K562 (cell line): ENCODE results near the gene CERS5. TPM values are rescaled to one million over a fixed set of nuclear protein-coding genes. Genes with fewer than 3 reads are reported as not detected.
A peak's percentile ranks its signal among the peaks of the same experiment; 100 is the strongest.

Source experiments
- COPS2 ChIP-seq: fragments of 450-650 bp; conservative IDR thresholded peaks from 2 replicates; pipeline ENCODE4 v1.6.1; 2016; ENCODE audit warnings: mild to moderate bottlenecking, moderate library complexity
- CTBP1 ChIP-seq: fragments of 450-650 bp; IDR thresholded peaks from 2 replicates; pipeline ENCODE4 v1.6.1; 2016; ENCODE audit warnings: borderline replicate concordance
- DACH1 ChIP-seq: fragments of 450-650 bp; IDR thresholded peaks from 2 replicates; pipeline ENCODE4 v1.6.1; 2018; ENCODE audit not compliant: partially characterized antibody
- DNMT1 ChIP-seq: fragments of 450-650 bp; IDR thresholded peaks from 2 replicates; pipeline ENCODE4 v1.6.1; 2016; ENCODE audit warnings: antibody characterized with exemption, mild to moderate bottlenecking
- KAT7 ChIP-seq: sonication (generic); formaldehyde crosslinking; IDR thresholded peaks from 2 replicates; pipeline ENCODE4 v1.8.0; 2022; ENCODE audit warnings: missing genetic modification reagents, mild to moderate bottlenecking, borderline replicate concordance
- MAX ChIP-seq: sonication (generic); formaldehyde crosslinking; IDR thresholded peaks from 2 replicates; pipeline ENCODE4 v1.9.0; 2022; ENCODE audit warnings: mild to moderate bottlenecking, missing genetic modification reagents
- MEIS2 ChIP-seq: fragments of 450-650 bp; IDR thresholded peaks from 2 replicates; pipeline ENCODE4 v1.6.1; 2014; ENCODE audit warnings: mild to moderate bottlenecking; ENCODE audit not compliant: partially characterized antibody
- NCOR1 ChIP-seq: fragments of 450-650 bp; IDR thresholded peaks from 2 replicates; pipeline ENCODE4 v1.6.1; 2016; ENCODE audit warnings: mild to moderate bottlenecking, moderate library complexity
- NRF1 ChIP-seq, 2 experiments: fragments of 450-650 bp; IDR thresholded peaks in 1 of 2; conservative IDR thresholded peaks in 1 of 2; 2 replicates each; pipeline ENCODE4 v1.6.1; 2014; ENCODE audit warnings: mild to moderate bottlenecking in 2 of 2
- PTRF ChIP-seq: fragments of 450-650 bp; IDR thresholded peaks from 2 replicates; pipeline ENCODE4 v1.6.1; 2016; ENCODE audit warnings: mild to moderate bottlenecking, missing genetic modification characterization, missing compliant biosample characterization
- RFX7 ChIP-seq: fragments of 250-450 bp; sonication (Bioruptor Pico); IDR thresholded peaks from 2 replicates; pipeline ENCODE4 v1.5.1; 2021; ENCODE audit warnings: mild to moderate bottlenecking
- SAP30 ChIP-seq: fragments of 200-600 bp; sonication (generic); IDR thresholded peaks from 2 replicates; pipeline ENCODE4 v1.6.1; 2012; ENCODE audit warnings: borderline replicate concordance, low read depth, mild to moderate bottlenecking, moderate library complexity, low read length, control low read depth, inconsistent platforms; ENCODE audit not compliant: insufficient read depth, poor library complexity, severe bottlenecking
- SPI1 ChIP-seq: IDR thresholded peaks from 2 replicates; pipeline ENCODE4 v1.6.1; 2011; ENCODE audit warnings: low read depth, low read length, control low read depth, borderline replicate concordance
- SREBF1 ChIP-seq: fragments of 150-350 bp; IDR thresholded peaks from 2 replicates; pipeline ENCODE4 v1.6.1; 2014; ENCODE audit warnings: antibody characterized with exemption, low read depth, low read length, borderline replicate concordance
- TBL1XR1 ChIP-seq, 2 experiments: IDR thresholded peaks; 2 replicates each; pipeline ENCODE4 v1.6.1; 2012; ENCODE audit warnings: improper control_type of control experiment in 2 of 2, low read length in 2 of 2, mild to moderate bottlenecking in 1 of 2
- TBP ChIP-seq: optimal IDR thresholded peaks from 2 replicates; pipeline ENCODE3; 2011; ENCODE audit warnings: low read depth, low read length, improper control_type of control experiment
- TEAD1 ChIP-seq, 2 experiments: fragments of 450-650 bp in 1 of 2; sonication (generic) in 1 of 2; formaldehyde crosslinking; IDR thresholded peaks; 2 replicates each; pipeline versions ENCODE4 v1.4.0 to v1.8.0; 2020 to 2022; ENCODE audit warnings: mild to moderate bottlenecking in 2 of 2, missing genetic modification reagents in 1 of 2
- TGIF2 ChIP-seq: sonication (generic); formaldehyde crosslinking; IDR thresholded peaks from 2 replicates; pipeline ENCODE4 v1.8.1; 2022; ENCODE audit warnings: mild to moderate bottlenecking, missing genetic modification reagents, moderate library complexity
- TOE1 ChIP-seq, 2 experiments: fragments of 450-650 bp in 1 of 2; sonication (generic) in 1 of 2; formaldehyde crosslinking in 1 of 2; IDR thresholded peaks; 2 replicates each; pipeline versions ENCODE4 v1.7.1 to v1.8.0; 2016 to 2022; ENCODE audit warnings: borderline replicate concordance in 2 of 2, mild to moderate bottlenecking in 2 of 2, antibody characterized with exemption in 1 of 2, inconsistent platforms in 1 of 2, low read depth in 1 of 2, missing genetic modification reagents in 1 of 2, moderate library complexity in 1 of 2
- USF1 ChIP-seq: sonication (generic); formaldehyde crosslinking; IDR thresholded peaks from 2 replicates; pipeline ENCODE4 v1.9.0; 2022; ENCODE audit warnings: mild to moderate bottlenecking, missing genetic modification reagents
- ZBTB5 ChIP-seq: fragments of 450-650 bp; IDR thresholded peaks from 2 replicates; pipeline ENCODE4 v1.6.1; 2017; ENCODE audit warnings: antibody characterized with exemption
- ZFX ChIP-seq: sonication (generic); formaldehyde crosslinking; IDR thresholded peaks from 2 replicates; pipeline ENCODE4 v1.8.0; 2022; ENCODE audit warnings: mild to moderate bottlenecking, missing genetic modification reagents, moderate library complexity
- ZNF12 ChIP-seq: sonication (generic); formaldehyde crosslinking; IDR thresholded peaks from 2 replicates; pipeline ENCODE4 v1.4.0; 2020; ENCODE audit warnings: mild to moderate bottlenecking, missing genetic modification reagents
- ZNF143 ChIP-seq: sonication (generic); formaldehyde crosslinking; IDR thresholded peaks from 2 replicates; pipeline ENCODE4 v1.9.0; 2022; ENCODE audit warnings: mild to moderate bottlenecking, missing genetic modification reagents
- ZNF184 ChIP-seq: sonication (generic); formaldehyde crosslinking; IDR thresholded peaks from 2 replicates; pipeline ENCODE4 v1.5.0; 2020; ENCODE audit warnings: missing genetic modification reagents
- ZNF41 ChIP-seq: fragments of 250-450 bp; sonication (Bioruptor Pico); conservative IDR thresholded peaks from 2 replicates; pipeline ENCODE4 v1.4.0; 2020; ENCODE audit warnings: mild to moderate bottlenecking
- ZNF507 ChIP-seq: conservative IDR thresholded peaks from 2 replicates; pipeline ENCODE4 v1.6.1; 2017; ENCODE audit warnings: missing genetic modification characterization, missing compliant biosample characterization
- polyA plus RNA-seq, 8 experiments: library from polyadenylated mRNA; depleted of rRNA in 4 of 8; stranded (reverse) in 5 of 8; unstranded in 3 of 8; fragments of >200 nt; fragmentation: Nextera tagmentation in 2 of 8; fragmentation: Illumina TruSeq in 1 of 8; extraction: Ambion mirVana in 2 of 8; extraction: Trizol in 1 of 8; gene quantifications; 2 replicates each; pipeline versions ENCODE4 v1.2.1 to v1.2.3, GENCODE V29; 2011 to 2014; ENCODE audit warnings: inconsistent platforms in 1 of 8, missing spikeins in 1 of 8
- total RNA-seq, 7 experiments: library from RNA; depleted of rRNA in 6 of 7; stranded (reverse); fragments of >200 nt in 6 of 7; fragmentation: Illumina TruSeq in 2 of 7; extraction: Trizol in 2 of 7; gene quantifications; 2 replicates each; pipeline versions ENCODE4 v1.2.1 to v1.2.3, GENCODE V29; 2011 to 2021; ENCODE audit warnings: low replicate concordance in 1 of 7

The CERS5 gene
- total and polyA plus RNA-seq, 9 of the 15 experiments (the other 6 are each of a cell fraction or from before 2014, with no cell fraction given) = 6.1 to 47.5 (median 17.8) TPM

DNA sequence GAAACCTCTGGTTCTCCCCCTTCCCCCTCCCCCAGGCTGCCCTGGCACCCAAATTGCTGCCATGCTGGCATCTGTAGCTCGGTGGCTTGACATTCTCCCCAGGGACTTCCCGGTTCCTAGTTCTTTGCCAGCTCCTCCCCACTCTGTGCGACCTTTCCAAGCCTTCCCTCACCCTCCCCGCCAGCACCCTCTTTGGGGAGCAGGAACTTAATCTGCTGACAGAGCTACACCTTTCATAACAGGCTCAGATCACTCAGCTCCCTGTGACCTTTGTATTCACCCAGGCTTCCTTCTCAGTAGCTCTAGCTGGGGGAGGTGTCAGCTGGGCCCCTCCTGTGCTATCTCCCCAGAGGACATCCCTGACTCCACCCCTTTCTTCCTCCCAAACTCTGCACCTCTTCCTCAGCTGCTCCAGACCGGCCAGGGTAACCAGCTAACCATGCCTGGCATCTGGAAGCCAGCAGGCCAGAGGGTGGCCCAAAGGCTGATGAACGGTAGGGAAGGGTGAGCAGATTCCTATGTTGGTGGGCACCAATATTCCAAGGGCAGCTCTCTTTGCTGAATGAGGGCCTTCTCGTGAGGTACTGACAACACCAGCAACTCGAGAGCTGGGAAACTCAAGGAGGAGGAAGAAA is 56.9 kb downstream of the CERS5 start (continued):
- TF ChIP-seq SPI1 (0 out of 2 replicates have a peak, but pooled peaks have one; percentile 17), MAX (CRISPR knock-in tag) (0 out of 2 replicates have a peak, but pooled peaks have one; percentile 7), RFX7 (no peak), ZNF507 (no peak), SAP30 (peak; percentile 27), TOE1 (IDR thresholded peaks at IDR 0.05; ENCODE audit: borderline replicate concordance) (no peak), TOE1 (CRISPR knock-in tag; IDR thresholded peaks at IDR 0.05; ENCODE audit: borderline replicate concordance, low read depth) (no peak), ZNF143 (CRISPR knock-in tag) (no peak), TBP (peak; percentile 37), ZNF41 (no peak), SREBF1 (no peak), ZNF12 (CRISPR knock-in tag) (no peak), MEIS2 (peak; percentile 66), CTBP1 (peak; percentile 67; the same call in 1 of the 2 replicates), TGIF2 (CRISPR knock-in tag) (no peak), ZBTB5 (no peak), KAT7 (CRISPR knock-in tag) (0 out of 2 replicates have a peak, but pooled peaks have one; percentile 12), TEAD1 (CRISPR knock-in tag; IDR thresholded peaks at IDR 0.05) (0 out of 4 replicates have a peak, but pooled peaks of 1 of the 2 experiments have one; percentile 49), ZNF184 (CRISPR knock-in tag) (no peak), NCOR1 (no peak), USF1 (CRISPR knock-in tag) (no peak), COPS2 (no peak), DACH1 (peak; percentile 69), NRF1 (conservative IDR thresholded peaks at IDR 0.05 in 1 of 2, IDR thresholded peaks at IDR 0.05 in 1 of 2) (peak in 1 of 2 experiments; percentile 33; a peak in 2 of 4 replicates), ZFX (CRISPR knock-in tag) (peak; percentile 52), DNMT1 (no peak), TBL1XR1 (IDR thresholded peaks at IDR 0.05; ENCODE audit: low read length in 2 of 2) (0 out of 4 replicates have a peak, but pooled peaks of 1 of the 2 experiments have one; percentile 30), PTRF (tag) (no peak)
